Duodenal mucosa (tissue), 2 donors: ENCODE data around the gene PEPD.

Experiments used
- H3K27ac ChIP-seq: one replicate; pipeline ENCODE4 v1.7.0; 2013; ENCODE audit warnings: low read depth, low read length
- H3K27me3 ChIP-seq, 2 donors: one replicate each; pipeline ENCODE4 v1.7.0; 2013; ENCODE audit warnings: low read length in 2 of 2, control low read depth in 1 of 2; ENCODE audit not compliant: insufficient read depth in 2 of 2, control insufficient read depth in 1 of 2
- H3K36me3 ChIP-seq, 2 donors: one replicate each; pipeline ENCODE4 v1.7.0; 2013; ENCODE audit warnings: low read length in 2 of 2, control low read depth in 1 of 2; ENCODE audit not compliant: insufficient read depth in 2 of 2, control insufficient read depth in 1 of 2
- H3K4me1 ChIP-seq, 2 donors: one replicate each; pipeline ENCODE4 v1.7.0; 2013; ENCODE audit warnings: low read length in 2 of 2, control low read depth in 1 of 2; ENCODE audit not compliant: insufficient read depth in 2 of 2, control insufficient read depth in 1 of 2
- H3K4me3 ChIP-seq, 2 donors: one replicate each; pipeline ENCODE4 v1.7.0; 2013; ENCODE audit warnings: low read length in 2 of 2, low read depth in 1 of 2
- H3K9ac ChIP-seq, 2 donors: one replicate each; pipeline ENCODE4 v1.7.0; 2013; ENCODE audit warnings: low read length in 2 of 2, low read depth in 1 of 2
- H3K9me3 ChIP-seq, 2 donors: one replicate each; pipeline ENCODE4 v1.7.0; 2013; ENCODE audit warnings: low read length in 2 of 2, control low read depth in 1 of 2; ENCODE audit not compliant: control insufficient read depth in 1 of 2

Gene PEPD

GRCh38 chr19:33449799-33450198 is 71.8 kb downstream of the PEPD start:
- no peaks in the 10 kb centered on the region for H3K9me3 ChIP-seq
- H3K36me3 ChIP-seq = peaks cover 0 to 4% of the 10 kb centered on the region in 2 donors
- H3K4me1 ChIP-seq = no peaks in the 10 kb centered on the region
- no peak overlapping the region for H3K9ac ChIP-seq
- no peak overlapping the region for H3K27ac ChIP-seq
- H3K4me3 ChIP-seq = no peak overlapping the region
- H3K27me3 ChIP-seq = no peaks in the 10 kb centered on the region

- H3K36me3 ChIP-seq = peaks cover 0 to 10% of the 10 kb centered on the region in 2 donors
- H3K9ac ChIP-seq = no peak overlapping the region
- H3K4me1 ChIP-seq = no peaks in the 10 kb centered on the region
- no peak overlapping the region for H3K27ac ChIP-seq
- no peaks in the 10 kb centered on the region for H3K27me3 ChIP-seq
- H3K4me3 ChIP-seq = no peak overlapping the region
- H3K9me3 ChIP-seq = no peaks in the 10 kb centered on the region
These were observed 73.5 kb downstream of the PEPD start for GRCh38 chr19:33448159-33448516.

- Histone ChIP-seq H3K4me3 (no peak overlapping the region), H3K27me3 (no peaks in the 10 kb centered on the region), H3K9ac (no peak overlapping the region), H3K27ac (no peak overlapping the region), H3K9me3 (no peaks in the 10 kb centered on the region), H3K36me3 (peaks cover 0 to 10% of the 10 kb centered on the region in 2 donors), H3K4me1 (no peaks in the 10 kb centered on the region)
These were observed 74.0 kb downstream of the PEPD start for GRCh38 chr19:33447336-33448158.

DNA sequence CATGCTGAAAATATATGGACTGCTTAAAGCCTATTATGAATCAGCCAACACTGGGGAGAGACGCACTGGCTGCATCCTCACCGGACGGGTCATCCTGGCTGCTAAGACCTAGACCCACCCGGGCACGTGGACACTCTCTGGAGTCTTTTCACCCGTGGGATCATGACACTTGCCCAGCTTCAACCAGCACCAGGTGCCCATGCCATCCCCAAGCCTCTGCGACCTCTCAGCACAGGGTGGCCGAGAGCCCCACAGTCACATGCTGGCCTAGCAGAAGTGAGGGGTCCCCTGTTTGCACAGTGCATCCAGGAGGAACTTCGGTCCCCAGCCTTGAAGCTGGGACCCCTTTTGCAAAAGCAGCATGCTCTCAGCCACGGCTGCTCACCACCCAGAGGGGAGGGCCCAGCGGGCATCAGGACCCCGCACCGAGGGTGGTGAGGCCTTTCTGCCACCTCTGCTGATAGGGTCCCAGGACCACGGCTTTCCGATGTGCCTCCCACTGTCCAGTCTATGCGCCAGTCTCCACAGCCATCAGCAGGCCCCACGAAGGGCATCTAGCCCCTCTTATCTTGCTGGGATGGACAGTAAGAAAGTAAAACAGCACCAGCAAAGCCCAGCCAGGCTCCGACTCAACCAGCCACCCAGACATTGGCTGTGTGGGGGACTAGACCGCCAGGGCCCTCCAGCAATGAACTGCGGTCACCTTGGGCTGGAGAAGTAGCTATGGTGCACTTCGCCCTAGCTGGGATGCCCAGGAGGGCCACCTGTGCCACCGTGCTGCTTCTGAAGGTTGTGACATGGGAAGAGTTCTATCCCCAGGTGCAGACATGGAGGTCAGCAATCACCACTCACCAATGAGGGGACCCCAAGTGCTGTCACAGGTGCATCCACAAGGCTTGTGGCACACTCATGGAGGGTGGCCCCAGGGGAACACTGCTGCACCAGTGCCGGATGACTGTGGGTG is 75.0 kb downstream of the PEPD start:
- Histone ChIP-seq H3K27ac (no peak overlapping the region), H3K4me1 (no peaks in the 10 kb centered on the region), H3K27me3 (no peaks in the 10 kb centered on the region), H3K36me3 (peaks cover 0 to 10% of the 10 kb centered on the region in 2 donors), H3K9me3 (no peaks in the 10 kb centered on the region), H3K4me3 (no peak overlapping the region), H3K9ac (no peak overlapping the region)

DNA sequence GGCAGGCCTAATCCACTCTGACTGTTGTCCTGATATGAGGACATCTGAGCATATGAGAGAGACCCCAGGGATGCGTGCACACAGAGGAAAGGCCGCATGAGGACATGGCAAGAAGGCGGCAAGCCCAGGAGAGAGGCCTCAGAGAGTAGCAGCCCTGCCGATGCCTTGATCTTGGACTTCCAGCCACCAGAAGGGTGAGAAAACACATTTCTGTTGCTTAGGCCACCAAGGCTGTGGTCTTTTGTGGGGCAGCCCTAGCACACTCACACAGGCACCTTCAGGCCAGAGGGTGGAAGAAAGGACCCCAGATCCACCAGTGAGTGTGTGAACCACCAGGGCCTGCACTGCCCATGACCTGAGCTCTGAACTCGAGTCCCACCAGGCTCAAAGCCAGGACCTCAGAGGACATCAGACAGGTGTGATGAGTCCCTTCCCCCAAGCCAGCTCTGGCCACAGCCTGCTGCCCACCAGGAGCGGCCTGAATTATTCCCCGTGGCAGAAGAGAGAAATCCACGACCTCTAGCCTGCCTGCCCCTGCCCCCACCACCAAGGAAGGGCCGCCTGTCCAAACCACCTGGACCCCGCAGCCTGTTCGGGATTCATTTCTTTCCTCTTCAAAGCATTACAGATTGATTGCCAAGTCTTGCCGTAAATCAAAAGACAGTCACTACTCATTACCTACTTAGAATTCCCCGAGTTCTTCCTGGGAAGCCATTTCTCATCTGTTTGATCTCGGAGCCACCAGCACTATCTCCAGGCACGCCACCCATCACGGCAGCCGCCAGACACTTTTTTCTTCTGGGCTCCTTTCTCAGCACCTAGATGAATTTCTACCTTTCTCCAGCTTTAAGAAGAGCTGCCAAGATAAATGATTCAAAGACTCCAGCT is 75.9 kb downstream of the PEPD start:
- no peak overlapping the region for H3K4me3 ChIP-seq
- H3K4me1 ChIP-seq = no peaks in the 10 kb centered on the region
- no peaks in the 10 kb centered on the region for H3K9me3 ChIP-seq
- no peaks in the 10 kb centered on the region for H3K27me3 ChIP-seq
- H3K9ac ChIP-seq = no peak overlapping the region
- H3K27ac ChIP-seq = no peak overlapping the region
- H3K36me3 ChIP-seq = peaks cover 0 to 10% of the 10 kb centered on the region in 2 donors

DNA sequence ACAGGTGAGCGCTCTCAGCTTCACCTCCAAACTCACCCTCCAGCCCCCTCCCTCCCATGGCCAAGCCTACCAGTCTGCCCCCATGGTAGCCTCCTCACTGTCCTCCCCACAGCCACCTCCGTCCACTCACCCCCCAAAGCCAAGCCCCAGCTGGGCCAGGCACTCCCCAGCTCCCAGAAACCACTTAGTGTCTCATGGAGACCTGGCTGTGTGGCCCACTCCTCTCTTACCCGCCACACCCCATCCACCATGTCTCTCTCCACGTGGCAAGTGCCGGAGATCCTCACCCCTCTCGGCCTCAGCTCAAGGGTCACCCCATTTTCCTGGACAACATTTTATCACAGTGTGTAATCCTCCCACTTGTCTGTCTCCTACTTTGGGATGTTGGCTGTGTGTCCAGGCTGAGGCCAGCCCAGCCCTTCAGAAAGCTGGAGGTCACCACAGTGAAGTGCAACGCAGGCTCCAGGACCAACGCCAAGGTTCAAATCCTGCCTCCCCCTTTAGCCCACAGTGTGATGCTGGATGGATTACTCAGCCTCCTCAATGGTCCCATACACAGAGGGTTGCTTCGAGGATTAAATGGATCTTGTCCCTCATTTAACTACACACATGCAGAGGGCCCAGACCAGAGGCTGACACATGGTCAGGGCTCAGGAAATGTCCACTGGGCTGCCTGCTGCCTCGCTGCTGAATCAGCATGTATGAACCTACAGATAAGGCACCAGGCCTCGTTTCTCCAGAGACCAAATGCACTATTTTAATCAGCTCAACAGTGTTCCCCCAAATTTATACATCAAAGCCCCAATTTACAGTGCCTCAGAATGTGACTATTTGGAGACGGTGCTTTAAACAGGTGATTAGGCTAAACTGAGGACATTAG is 76.8 kb downstream of the PEPD start:
- Histone ChIP-seq H3K9me3 (no peaks in the 10 kb centered on the region), H3K4me3 (no peak overlapping the region), H3K4me1 (no peaks in the 10 kb centered on the region), H3K9ac (no peak overlapping the region), H3K36me3 (peaks cover 0 to 7% of the 10 kb centered on the region in 2 donors), H3K27me3 (no peaks in the 10 kb centered on the region), H3K27ac (no peak overlapping the region)

DNA sequence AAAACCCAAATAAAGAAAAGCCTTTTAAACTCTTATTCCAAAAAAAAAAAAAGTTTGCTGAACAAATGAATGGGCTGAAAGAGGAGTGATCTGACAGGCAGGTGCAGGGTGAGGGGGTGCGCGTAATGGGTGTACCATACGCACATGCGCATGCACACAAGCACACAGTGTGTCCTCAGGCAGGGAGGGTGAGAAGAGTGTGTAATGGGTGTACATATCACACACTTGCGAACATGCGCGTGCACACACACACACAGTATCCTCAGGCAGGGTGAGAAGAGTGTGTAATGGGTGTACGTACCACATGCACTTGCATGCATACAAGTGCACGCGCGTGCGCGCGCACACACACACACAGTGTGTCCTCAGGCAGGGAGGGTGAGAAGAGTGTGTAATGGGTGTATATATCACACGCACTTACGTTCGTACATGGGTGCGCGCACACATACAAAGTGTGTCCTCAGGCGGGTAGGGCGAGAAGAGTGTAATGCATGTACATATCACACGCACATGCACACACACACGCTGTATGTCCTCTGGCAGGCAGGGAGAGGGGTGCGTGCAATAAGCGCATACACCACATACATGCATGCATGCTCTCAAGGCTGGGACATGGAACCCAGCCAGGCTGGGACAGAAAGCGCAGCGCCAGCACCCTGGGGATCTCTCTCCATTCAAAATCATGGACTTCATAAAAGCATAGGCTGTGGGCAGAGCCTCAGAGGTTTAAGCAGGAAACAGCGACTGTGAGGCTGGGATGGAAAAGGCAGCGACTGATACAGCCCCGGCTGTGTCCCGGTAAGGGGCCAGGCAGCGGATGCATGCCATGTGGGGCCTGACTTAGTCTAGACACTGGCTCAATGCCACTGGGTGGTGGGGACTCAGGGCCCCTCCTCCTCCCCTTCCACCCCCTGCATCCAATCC is 77.7 kb downstream of the PEPD start:
- H3K4me1 ChIP-seq = no peaks in the 10 kb centered on the region
- no peak overlapping the region for H3K27ac ChIP-seq
- no peaks in the 10 kb centered on the region for H3K9me3 ChIP-seq
- H3K4me3 ChIP-seq = no peak overlapping the region
- peaks cover 0 to 5% of the 10 kb centered on the region in 2 donors for H3K36me3 ChIP-seq
- H3K27me3 ChIP-seq = no peaks in the 10 kb centered on the region
- no peak overlapping the region for H3K9ac ChIP-seq

DNA sequence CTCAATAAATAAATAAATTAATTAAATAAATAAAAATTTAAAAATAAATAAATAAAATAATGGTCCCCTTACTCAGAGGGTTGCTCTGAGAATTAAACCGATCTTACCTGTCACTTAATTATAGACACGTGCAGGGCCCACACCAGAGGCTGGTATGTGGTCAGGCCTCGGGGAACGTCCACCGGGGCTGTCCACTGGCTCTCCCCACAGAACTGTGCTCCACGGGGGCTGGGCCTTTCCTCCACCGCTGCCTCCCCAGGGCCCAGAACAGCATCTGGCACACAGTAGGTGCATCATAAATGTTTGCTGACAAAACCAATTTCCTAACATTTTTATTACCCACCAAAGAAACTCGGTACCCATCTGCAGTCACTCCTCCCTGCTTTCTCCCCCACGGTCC is 78.9 kb downstream of the PEPD start:
- H3K27ac ChIP-seq = no peak overlapping the region
- no peak overlapping the region for H3K9ac ChIP-seq
- H3K4me3 ChIP-seq = no peak overlapping the region
- H3K9me3 ChIP-seq = no peaks in the 10 kb centered on the region
- no peaks in the 10 kb centered on the region for H3K27me3 ChIP-seq
- peaks cover 7 to 9% of the 10 kb centered on the region in 2 donors for H3K4me1 ChIP-seq
- H3K36me3 ChIP-seq = peaks cover 0 to 5% of the 10 kb centered on the region in 2 donors
